ENCODE results near the gene LRRC70.
"Not testable (repeated sequence)": the region's sequence is repeated elsewhere in the genome, so short reads cannot be mapped to it uniquely, and the experiment has no call there.

LRRC70 gene

GRCh38 chr5:62605638-62606037 is 27.0 kb downstream of the LRRC70 start:
- DNase-seq: no peak

- DNase-seq: no peak
Measured at GRCh38 chr5:62606878-62607277, 28.3 kb downstream of the LRRC70 start.

DNA sequence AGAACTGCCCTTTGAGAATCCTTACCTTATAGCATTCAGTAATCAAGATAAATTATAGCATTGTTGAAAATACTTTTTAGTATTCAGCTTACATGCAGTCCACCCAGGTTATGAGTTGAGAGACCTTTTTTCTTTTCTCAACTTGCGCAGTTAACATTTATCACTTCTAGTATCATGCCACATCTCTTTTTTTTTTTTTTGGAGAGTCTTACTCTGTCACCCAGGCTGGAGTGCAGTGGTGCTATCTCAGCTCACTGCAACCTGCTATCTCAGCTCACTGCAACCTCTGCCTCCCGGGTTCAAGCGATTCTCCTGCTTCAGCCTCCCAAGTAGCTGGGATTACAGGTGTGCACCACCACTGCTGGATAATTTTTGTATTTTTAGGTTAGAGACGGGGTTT is 29.0 kb downstream of the LRRC70 start:
- DNase-seq: no peak

GRCh38 chr5:62608529-62609511 is 30.2 kb downstream of the LRRC70 start:
- DNase-seq: peak in 20 of 58 donors; percentile 1 to 33 (median 10)

DNA sequence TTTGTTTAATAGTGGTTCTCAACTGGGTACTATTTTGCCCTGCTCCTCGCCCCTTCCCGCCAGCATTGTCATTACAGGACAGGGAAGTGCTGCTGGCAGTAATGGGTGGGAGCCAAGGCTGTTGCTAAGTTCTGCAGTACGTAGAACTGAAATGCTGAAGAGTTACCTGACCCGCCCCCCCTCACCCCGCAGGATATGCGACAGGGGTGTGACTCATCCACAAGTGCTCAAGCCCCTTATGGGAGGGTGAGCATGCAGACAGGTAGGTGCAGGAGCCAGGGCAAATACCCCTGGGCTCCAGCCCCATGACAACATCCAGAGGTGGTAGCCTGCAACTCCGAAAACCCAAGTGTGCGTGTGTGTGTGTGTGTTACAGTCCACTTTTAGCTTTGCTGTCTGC is 35.7 kb downstream of the LRRC70 start:
- DNase-seq: no peak

DNA sequence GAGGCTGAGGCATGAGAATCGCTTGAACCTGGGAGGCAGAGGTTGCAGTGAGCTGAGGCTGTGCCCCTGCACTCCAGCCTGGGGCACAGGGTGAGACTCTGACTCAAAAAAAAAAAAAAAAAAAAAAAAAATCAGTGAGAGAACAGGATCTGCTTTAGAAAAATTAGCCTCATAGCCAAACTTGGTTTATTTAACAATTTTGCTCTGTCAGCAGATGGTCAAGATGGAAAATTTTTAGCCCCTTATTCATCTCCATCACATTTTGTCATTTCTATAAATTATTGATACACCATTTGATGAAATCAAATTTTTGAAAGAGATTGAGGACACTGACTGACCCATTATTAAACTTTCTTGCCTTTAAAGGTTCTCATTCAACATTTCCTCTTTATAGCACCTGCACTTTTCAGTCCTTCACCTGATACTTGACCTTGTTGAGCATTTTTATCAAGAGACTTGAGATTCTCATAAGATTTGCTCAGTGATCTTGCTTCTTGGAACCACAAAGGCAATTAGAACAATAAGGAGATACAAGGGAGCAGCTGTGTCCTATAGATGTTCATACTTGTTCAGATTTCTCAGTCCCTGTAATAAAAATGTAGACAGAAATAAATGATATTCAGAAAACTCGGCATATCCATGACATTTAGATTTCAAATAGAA is 38.1 kb downstream of the LRRC70 start:
- no peak for DNase-seq

- no peak for DNase-seq
Measured at GRCh38 chr5:62617943-62618342, 39.3 kb downstream of the LRRC70 start.

DNA sequence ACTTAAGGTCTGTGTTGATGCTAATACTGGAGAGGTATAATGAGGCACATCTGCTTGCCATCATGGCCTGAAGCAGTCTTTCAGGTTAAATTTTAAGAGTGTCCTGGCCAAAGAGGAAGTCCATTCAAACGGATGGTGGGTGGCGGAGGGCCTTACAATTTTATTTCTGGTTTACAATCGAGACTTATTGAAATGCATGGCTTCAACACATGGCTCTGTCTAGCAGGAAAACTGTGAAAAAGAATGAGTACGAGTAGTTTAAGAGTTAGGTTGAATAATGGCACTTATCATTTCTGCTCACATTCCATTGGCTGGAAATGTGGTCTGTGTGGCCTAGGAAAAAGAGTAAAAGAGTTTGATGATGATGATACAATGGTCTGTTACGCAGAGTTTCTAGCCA is 42.1 kb downstream of the LRRC70 start:
- DNase-seq: no peak

DNA sequence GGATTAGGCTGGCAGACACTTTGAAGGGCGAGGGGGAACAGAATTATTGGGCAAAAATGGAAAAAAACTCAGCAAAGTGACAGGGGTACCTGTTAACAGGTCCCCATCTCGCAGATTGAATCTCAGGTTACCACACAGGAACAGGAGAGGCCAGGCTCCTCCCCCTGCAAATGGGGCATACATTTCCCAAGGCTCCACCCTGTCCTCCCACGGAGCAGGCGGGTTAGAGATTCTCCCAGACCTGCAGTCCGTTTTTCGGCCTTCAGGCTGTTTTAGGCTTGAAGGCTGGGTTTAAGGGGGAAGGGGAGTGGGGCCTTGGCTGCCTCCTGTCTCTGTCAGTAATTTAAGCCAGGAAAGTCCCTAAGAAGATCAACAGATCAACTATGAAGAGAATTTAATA is 42.7 kb downstream of the LRRC70 start:
- no peak for DNase-seq

- DNase-seq: no peak
Measured at GRCh38 chr5:62623271-62623670, 44.7 kb downstream of the LRRC70 start.

GRCh38 chr5:62624436-62624835 is 45.8 kb downstream of the LRRC70 start:
- DNase-seq: not testable (repeated sequence)

GRCh38 chr5:62626534-62626933 is 47.9 kb downstream of the LRRC70 start:
- DNase-seq: no peak

GRCh38 chr5:62627121-62627520 is 48.5 kb downstream of the LRRC70 start:
- no peak for DNase-seq

- DNase-seq: no peak
Measured at GRCh38 chr5:62627901-62628300, 49.3 kb downstream of the LRRC70 start.

Measured in anterior cingulate cortex (tissue), 58 donors.